Activated CD4-positive, alpha-beta T cell treated with anti-CD3 and anti-CD28 coated beads for 48 hours (primary cell): Measurements from ENCODE around the gene CTDP1.

Source experiments
- DNase-seq: peaks from one replicate; pipeline ENCODE4 v3.0.0-alpha.2; 2020

CTDP1 gene

GRCh38 chr18:79679552-79680099, at the start of gene CTDP1:
Gene CTDP1 (plus strand): TSS chr18:79679803. CDS start chr18:79679948, 145 bp downstream.
- DNase-seq: peak; percentile 93

- no peak for DNase-seq
Measured at GRCh38 chr18:79630281-79631095, 49.1 kb upstream of the CTDP1 start.

DNA sequence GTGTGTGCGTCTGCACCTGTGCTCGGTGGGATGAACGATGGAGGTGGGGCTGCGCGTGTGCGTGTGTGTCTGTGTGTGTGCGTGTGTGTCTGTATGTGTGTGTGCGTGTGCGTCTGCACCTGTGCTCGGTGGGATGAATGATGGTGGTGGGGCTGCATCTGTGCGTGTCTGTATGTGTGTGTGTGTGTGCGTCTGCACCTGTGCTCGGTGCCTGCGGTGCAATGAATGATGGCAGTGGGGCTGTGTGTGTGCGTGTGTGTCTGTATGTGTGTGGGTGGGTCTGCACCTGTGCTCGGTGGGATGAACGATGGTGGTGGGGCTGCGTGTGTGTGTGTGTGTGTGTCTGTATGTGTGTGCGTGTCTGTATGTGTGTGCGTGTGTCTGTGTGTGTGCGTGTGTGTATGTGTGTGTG, 48.5 kb upstream of the CTDP1 start:
- no peak for DNase-seq

GRCh38 chr18:79631761-79632446, 47.7 kb upstream of the CTDP1 start:
- no peak for DNase-seq

DNA sequence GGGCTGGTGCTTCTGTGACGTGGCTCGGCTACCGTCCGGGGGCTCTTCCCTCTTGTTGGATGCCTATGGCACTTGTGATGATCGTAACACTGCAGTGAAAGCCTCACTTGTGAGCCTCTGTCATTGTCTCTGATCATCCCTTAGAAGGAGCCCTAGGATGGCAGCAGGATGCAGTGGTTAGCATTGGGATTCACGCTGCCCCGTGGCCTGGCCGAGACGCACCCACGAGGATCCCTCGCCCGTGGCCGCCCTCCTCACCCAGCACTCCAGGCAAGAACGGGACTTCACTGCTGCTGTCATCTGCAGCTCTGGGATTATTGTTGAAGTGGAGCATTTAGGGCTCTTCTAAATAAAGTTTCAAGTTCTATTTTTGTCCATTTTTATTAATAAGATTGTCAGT, 46.8 kb upstream of the CTDP1 start:
- no peak for DNase-seq

- no peak for DNase-seq
Measured at GRCh38 chr18:79634186-79634585, 45.4 kb upstream of the CTDP1 start.

DNA sequence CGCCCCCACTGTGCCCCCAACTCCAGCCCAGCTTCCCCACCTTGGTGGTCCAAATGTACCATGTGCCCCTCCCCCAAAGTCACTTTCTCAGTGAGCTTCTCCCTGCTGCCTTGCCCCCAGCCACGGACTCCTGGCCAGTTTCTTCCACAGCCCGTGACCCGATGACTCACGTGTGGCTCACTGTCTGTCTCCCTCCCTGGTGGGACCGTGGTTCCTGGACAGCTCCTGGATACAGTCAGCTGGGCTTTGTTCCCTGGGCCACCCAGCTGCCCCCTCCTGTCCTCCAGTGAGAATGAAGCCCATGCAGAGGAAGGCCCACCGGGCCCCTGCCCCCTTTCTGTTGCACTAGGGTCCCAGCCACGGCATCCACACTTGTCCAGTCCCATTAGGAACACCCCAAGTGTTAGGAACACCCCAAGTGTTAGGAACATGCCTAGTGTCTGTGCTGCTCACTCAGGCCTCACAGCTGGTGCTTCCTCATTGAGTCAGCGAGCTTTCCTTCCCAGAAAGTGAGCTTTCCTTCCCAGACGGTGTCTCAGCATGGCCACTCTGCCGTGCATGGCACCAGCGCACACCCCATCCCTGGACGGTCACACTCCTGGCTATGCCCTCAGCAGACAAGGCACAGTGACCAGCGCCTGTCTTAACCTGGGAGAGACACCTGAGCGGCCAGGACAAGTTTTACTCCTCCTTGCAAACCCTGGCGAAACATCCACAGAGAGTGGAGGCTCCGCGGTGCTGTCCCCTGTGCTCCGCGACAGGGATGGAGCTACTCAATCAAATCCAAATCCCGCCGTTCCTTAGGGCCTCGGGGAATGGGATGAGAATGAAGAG, 44.8 kb upstream of the CTDP1 start:
- no peak for DNase-seq

DNA sequence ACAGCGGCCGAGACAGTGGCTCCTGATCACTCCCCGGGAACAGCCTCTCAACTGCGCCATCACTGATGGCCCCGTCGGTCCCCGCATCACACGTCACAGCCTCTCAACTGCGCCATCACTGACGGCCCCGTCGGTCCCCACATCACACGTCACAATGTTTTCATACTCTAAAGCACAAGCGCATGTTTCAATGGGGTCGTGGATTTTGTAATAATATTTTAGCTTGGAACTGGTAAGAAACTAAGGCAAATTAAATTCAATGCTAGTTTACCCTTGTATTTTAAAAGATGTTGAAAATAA, 44.2 kb upstream of the CTDP1 start:
- no peak for DNase-seq

DNA sequence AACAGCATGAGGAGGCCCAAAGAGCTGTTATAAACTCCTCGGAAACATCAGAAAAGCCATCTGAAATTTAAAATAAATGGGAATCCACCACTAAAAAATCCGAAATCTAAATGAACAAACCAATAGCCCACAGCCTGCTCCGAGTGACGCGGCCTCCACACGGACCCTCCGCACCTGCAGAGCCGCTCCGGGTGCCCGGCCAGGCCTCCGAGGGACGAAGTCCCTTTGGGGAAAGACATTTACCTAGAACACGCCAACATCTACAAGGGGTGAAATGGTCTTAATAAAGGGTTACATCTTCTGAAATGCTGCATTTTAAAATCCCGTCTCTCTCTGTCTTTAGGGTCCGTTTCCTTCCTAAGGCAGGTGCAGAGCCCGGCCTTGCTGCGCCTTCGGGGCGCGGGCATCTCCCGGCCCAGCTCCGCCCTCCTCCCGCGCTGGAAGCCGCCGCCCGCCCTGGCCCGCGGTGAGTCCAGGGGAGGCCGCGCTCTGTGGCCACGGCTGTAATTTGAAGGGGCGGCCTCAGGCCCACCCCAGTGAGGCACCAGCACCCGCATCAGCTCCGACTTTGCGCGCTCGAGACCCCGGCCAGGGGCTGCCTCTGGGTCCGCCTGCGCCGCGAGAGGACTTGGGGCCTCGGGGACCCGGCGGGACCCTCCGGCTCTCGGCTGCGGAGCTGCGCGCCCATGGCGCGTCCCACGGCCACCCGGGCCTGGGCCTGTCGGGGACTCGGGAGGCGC, 42.3 kb upstream of the CTDP1 start:
- DNase-seq: no peak

DNA sequence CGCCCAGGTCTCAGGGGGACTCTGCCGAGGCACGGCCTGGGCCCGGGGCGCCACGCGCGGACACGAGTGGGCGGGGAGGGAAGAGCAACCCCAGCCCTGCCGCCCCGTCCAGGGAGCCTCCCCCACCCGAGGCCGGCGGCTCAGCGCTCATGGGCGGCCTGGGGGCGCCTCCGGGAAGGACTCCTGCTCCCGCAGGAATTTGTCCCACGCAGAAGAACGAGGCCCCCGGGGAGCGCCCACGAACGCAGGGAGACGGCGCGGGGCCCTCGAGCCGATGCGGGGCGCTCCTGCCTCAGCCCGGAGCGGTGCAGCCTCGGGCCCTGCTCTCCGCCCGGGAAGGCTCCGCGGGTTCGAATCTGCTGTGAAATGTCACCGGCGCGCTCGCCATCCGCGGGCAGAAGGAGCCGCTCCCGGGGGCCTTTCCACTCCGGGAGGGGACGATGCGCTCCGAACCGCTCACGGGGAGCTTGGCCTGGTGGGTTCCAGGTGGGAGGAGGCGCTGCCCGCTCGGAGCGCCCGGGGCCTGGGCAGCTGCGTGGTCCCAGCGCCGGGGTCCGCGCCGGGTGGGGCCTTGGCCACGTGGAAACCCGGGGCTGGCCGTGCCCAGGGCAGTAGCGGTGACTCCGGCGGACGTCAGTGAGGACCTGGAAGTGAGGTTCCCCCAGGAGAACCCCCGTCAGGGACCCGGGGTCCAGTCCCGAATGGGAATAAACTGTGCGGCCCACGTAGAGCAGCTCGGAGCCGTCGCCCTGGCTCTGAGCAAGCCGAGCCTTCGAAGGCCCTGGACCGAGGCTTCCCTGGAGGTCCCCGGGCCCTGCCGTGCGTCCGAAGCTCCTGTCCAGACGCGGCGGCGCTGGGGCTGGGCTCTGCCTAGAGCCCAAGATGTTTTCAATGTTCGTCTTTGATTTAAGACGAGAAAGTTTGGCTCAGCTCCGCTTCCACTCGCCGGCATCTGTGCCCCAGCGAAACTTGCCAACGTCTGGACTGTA, 41.4 kb upstream of the CTDP1 start:
- DNase-seq: no peak

GRCh38 chr18:79639072-79639829, 40.4 kb upstream of the CTDP1 start:
- DNase-seq: no peak

- no peak for DNase-seq
Measured at GRCh38 chr18:79640064-79640672, 39.4 kb upstream of the CTDP1 start.

DNA sequence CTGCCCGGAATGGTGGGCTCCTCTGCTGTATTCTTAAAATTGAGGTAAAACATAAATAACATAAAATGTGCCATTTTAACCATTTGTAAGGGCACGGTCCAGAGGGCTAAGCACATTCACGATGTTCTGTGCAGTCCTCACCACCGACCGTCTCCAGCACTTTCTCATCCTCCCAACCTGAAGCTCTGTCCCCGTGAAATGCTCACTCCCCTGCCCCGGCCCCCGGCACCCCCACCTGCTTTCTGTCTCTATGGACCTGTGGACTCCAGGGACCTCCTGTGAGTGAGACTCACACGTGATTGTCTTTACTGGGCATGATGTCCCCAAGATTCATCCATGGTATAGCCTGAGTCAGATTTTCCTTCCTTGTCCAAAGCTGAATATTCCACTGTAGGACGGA, 38.7 kb upstream of the CTDP1 start:
- DNase-seq: no peak

DNA sequence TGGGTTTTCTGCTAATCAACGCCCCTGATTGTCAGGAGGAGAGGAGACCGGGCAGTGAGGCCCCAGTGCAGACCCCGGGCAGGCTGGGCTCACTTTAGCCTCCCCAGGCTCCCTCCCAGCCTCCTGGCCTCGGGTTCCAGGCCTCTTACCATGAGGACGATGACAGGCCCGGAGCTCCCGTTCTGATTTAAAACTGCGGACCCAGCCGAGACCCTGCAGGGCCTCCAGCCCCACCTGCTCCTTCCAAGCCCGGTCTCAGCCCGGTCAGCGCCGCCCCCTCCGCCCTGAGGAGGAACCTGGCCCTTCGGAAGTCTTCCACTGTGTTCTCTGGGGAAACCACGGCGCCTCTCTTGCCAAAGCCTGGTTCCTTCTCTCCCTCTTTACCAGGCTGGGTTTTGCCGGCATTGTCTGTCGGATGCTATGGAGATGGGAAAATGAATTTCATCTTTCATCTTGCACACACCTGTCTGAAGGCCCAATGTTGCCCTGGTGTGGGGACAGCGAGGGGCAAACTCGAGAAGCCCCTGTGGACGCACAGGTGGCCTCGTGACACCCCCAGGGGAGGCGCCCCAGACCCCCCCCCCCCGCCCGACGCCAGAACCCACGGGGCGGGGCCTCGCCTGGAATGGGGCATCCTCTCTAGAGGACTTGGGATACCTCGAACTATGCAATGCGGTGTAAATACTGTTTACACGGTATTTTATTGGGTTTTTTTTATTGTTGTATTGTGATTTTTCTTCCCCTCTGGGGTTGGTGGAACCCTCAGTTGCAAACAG, 37.7 kb upstream of the CTDP1 start:
- no peak for DNase-seq

DNA sequence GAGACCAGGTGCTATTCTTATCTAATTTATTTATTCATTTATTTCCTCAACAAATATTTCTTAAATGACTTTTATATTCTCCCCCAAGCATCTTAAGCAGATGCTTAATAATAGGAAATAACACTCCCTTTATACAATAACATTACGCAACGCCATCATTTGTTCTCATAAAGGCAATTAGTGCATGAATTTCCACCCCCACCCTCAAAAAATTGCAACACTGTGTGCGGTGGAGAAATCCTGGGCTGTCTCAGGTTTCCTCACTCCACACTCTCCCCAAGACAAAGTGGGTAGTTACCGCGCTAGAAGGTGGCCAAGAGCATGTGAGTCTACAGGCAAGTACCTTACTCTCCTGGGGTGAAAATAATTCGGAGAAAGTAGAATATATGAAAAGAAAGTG, 37.0 kb upstream of the CTDP1 start:
- no peak for DNase-seq

GRCh38 chr18:79643054-79643984, 36.3 kb upstream of the CTDP1 start:
- no peak for DNase-seq

DNA sequence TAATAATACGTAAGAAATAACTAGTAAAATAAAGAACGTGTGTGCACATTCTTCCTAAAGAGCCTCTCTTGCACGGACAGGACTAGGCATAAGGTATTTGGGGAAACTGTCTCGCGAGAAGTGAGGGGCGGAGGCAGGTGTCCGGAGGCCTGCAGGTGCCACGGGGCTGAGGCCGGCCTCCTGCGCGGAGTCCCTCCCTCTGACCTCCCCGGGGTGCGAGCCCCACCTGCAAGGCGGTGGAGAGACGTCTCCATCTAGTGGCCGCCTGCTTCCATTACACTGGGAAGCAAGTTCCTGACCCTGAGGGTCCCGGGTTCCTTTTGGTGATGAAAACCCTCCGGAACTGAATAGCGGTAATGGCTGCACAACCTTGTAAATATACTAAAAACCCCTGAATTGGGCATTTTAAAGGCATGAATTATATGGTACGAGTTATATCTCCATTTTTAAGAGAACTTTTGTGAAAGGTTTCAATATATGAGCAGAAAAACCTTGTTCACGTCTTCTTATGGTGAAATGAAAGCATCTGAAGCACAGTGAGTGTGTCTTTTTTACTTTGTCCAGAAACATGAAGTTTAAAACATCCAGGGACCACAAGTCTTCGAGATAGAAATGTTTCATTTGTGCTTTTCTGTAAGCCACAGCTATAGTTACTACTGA, 35.5 kb upstream of the CTDP1 start:
- peak; percentile 84 for DNase-seq

DNA sequence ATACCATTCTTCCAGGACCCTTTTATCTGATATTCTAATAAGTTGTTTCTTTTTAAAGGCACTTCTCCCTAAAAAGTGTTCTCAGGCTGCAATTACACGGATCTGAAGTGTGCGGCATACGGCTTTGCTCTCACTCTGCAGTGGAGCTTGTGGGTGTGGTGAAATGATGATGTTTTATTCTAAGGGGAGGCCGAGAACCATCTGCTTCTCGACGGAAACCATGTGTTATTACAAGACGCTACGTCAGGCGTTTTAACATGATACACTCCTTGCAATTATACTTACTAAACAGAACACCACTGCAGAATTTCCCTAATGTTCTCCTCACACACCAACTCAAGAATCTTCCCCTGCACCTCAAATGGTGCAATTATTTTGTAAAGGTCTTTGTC, 34.9 kb upstream of the CTDP1 start:
- no peak for DNase-seq
